ENCODE data around the gene SLIT2. TPM values are rescaled to one million over a fixed set of nuclear protein-coding genes. Genes with fewer than 3 reads are reported as not detected.

The SLIT2 gene, protein sequence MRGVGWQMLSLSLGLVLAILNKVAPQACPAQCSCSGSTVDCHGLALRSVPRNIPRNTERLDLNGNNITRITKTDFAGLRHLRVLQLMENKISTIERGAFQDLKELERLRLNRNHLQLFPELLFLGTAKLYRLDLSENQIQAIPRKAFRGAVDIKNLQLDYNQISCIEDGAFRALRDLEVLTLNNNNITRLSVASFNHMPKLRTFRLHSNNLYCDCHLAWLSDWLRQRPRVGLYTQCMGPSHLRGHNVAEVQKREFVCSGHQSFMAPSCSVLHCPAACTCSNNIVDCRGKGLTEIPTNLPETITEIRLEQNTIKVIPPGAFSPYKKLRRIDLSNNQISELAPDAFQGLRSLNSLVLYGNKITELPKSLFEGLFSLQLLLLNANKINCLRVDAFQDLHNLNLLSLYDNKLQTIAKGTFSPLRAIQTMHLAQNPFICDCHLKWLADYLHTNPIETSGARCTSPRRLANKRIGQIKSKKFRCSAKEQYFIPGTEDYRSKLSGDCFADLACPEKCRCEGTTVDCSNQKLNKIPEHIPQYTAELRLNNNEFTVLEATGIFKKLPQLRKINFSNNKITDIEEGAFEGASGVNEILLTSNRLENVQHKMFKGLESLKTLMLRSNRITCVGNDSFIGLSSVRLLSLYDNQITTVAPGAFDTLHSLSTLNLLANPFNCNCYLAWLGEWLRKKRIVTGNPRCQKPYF (N-terminal part only)
- total RNA-seq, result 0.34 and 0.65 TPM in 2 replicates

DNA sequence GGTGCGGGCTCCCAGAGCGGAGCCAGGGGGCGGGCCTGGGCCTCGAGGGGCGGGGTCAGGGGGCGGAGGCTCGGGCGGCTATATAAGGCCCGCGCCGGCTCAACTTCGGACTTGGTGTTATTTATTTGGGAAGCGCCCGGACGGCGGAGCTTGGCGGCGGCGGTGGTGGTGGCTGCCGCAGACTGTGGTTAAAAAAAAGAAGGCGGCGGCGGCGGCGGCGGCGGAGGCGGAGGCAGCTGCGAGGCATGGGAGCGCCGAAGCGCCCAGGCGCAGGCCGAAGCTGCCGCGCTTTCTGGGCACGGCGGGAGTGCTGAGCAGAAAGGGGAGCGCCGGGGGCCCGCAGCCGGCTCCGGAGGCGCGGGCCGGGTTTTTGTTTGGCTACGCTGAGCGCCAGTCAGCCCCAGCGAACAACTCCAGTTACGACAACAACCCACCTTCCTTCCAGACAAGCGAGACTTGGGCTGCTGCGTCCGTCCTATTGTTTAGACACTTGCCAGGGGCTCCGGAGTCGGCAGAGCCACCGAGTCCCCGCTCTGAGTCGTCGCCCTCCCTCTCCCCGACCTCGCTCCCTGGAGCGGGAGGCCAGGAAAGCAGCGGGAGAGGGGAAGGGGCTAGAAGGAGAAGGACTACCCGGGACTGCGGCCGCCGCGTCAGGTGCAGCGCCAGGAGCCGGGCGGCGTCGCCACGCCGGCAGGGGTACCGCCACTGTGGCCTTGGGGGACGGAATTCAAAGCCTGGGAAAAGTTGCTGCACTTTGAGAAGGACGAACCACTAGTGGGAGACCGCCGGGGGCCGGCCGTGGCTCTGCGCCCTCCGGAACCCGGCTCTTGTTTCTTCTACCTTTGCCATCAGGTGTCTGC, at the start of gene SLIT2:
Gene SLIT2 (plus strand): TSS at position 110 of the 860 bp plus-strand sequence. CDS start 1,911 bp downstream, outside the sequence.
- DNase-seq, result peak; percentile 64

GRCh38 chr4:20203508-20203907, 48.2 kb upstream of the SLIT2 start:
- no peak for DNase-seq

- no peak for DNase-seq
Observed at GRCh38 chr4:20217521-20217920, 34.2 kb upstream of the SLIT2 start.

GRCh38 chr4:20217951-20218350, 33.8 kb upstream of the SLIT2 start:
- DNase-seq, result no peak

- no peak for DNase-seq
Observed at GRCh38 chr4:20219521-20219920, 32.2 kb upstream of the SLIT2 start.

GRCh38 chr4:20237894-20238537, 13.7 kb upstream of the SLIT2 start:
- DNase-seq, result no peak

DNA sequence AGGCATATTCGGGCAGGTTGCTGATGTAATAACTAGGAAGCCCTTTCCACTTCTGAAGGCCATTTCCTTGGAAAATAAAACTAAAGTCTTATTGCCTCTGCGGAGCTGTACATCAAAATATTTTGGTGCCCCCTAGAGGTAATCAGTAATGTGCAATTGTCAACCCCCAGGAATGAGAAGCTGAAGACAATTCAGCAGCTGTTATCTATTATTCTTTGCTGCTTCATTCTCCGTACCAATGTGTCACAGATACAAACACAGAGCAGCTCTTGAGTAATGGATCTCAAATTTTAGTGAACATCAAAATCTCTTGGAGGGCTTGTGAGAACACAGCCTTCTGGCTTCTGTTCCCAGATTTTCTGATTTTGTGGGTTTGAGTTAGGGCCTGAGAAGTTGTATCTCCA, 3.5 kb upstream of the SLIT2 start:
- peak; percentile 63 for DNase-seq

DNA sequence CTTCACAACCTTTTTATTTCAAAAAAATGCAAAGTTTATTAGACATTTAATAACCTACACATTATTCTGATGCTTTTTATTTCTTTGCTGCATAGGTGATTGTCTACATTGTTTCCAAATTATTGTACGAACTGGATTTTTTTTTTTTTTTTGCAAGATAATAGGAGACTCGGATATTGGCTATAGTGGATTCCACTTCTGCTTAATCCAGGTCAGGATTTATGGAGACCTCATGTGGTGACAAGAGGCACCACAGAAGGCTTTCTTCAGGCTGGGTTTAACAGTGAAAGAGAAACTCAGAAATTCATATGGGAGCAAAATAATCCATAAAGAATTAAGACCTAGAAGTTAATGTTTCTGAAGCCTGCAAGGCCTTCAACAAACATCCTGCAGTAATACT, 2.4 kb upstream of the SLIT2 start:
- peak; percentile 58 for DNase-seq

DNA sequence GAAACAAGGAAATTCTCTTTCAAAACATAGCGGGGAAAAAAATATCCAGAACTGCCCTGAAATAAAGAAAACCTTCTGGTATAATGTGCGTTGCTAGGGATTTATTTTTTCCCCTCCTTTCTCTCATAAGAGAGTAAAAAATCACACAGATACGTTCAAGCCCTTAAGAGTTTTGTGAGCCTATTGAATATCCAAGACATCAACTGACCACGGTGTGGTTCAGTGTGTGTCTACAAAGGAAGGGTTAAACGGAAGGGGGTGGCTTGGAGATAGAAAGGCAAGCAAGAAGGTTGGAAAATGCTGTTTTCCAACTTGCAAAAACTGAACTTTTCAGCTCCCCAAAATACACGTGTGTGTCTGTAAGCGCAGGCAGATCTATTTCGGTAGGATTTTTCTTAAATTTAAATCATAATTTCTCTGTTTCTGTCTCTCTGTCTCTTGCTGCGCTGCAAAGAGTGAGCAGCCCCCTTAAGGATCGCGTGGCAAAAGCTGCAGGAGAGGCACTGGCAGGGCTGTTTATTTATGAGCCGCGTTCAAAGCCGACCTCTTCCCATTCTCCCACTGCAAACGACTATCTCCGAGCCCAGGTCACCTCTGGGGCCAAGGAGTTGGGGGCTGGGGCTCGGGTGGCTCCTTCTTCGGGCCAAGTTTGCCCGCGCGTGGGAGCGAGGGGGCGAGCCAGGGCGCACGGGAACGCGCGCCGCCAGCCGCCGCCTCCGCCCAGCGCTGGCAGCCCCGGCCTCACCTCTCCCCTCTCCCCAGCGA, 492 bp upstream of the SLIT2 start:
- DNase-seq, result no peak

DNA sequence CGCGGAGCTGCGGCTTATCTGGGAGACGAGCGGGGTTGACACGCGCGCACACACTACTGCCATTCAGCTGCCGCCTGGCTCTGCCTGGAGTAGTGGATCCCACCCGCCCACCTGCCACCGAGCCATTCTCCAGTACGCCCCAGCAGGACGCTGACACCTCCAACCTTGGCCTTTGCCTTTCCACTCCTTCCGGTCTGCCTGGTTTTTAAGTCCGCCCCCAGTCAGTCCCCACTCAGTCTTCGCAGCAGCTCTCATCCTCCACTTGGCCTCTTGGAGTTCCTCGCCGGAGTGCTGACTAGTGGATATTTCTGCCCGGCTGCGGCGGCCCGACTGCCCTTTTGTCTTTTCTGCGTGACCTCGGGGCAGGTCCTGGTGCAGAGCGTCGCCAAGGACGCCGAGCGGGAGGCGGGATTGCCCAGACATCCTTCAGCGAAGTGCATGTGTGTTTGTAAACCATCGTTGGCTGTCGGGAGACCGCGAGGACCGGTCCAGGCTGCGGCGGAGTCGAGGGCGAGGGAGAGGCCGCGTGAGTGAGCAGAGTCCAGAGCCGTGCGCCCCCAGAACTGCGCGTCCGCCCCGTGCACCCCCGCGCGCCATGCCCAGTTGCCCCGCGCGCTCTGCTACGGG, 1.1 kb downstream of the SLIT2 start:
- DNase-seq, result peak; percentile 13

DNA sequence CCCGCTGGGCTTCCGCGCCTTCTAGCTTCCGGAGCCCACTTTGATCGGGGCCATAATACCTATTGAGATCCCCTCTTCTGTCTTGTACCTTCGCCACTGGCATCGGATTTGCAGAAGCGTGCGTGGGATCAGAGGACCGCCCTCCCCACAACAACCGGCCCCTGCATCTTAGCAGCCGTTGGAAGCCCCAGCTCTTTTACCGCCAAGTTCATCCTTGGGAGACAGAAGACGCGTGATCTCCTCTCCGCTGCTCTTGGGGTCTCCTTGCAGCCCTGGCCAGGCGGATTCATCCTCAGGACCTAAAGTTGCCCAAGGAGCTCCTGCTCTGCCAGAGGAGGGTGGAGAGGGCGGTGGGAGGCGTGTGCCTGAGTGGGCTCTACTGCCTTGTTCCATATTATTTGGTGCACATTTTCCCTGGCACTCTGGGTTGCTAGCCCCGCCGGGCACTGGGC, 1.6 kb downstream of the SLIT2 start:
- peak; percentile 6 for DNase-seq

GRCh38 chr4:20253735-20254409, 2.2 kb downstream of the SLIT2 start:
- peak; percentile 20 for DNase-seq

GRCh38 chr4:20254511-20255250, 3.0 kb downstream of the SLIT2 start:
- peak; percentile 34 for DNase-seq

DNA sequence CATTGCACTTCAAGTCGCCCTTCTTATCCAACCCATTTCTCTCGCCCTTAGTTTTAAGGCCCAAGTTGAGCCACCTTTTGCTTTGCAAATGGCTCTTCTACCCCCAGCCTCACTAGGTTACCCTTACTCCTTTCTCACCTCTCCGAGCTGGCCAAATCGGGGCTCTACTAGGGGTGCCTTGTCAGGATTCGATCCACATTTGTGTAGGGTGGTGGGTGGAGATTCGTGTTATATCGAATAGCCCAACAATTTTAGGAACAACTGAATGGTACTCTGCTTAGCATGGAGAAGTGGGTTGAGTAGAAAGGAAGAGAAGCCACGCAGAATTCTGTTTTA, 3.5 kb downstream of the SLIT2 start:
- DNase-seq, result no peak

DNA sequence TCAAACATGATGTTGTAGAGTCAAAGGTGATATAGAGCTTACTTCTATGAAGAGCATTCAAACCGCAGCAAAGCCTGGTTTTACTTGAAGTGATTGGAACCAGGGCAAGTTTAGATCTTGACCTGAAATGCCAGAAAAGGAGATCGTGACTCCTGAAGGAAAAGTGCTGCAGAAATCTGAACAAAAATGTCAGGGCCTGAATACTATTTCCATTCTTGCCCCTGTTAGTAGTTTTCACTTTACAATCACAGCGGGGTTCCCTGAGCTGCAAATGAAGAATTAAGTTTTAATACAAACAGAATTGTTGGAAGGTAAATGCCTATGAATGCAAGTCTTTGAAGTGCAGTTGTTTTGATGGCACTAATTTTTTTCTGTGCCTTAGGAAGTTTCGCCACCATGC, 4.1 kb downstream of the SLIT2 start:
- DNase-seq, result no peak

GRCh38 chr4:20256381-20256881, 4.7 kb downstream of the SLIT2 start:
- DNase-seq, result no peak

- peak; percentile 5 for DNase-seq
Observed at GRCh38 chr4:20259707-20260106, 8.0 kb downstream of the SLIT2 start.

DNA sequence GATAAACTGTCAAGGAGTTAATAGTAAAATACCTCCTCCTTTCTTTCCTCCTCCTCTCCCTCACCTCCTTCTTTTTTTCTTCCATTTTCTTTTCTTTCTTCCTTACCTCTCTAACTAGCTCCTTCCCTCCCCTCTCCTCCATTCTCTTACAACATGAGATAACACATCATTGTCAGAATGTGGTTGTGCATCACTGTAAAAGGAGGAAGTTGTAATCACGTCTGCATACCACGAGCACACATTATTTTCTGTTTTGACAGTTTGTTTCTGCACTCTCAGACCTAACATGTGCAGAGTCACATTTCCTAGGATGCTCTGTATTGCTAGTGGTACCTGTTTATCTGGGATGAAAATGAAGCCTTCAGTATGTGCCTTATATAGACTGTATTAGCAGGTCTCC, 9.1 kb downstream of the SLIT2 start:
- DNase-seq, result no peak

- DNase-seq, result no peak
Observed at GRCh38 chr4:20262221-20262620, 10.5 kb downstream of the SLIT2 start.

DNA sequence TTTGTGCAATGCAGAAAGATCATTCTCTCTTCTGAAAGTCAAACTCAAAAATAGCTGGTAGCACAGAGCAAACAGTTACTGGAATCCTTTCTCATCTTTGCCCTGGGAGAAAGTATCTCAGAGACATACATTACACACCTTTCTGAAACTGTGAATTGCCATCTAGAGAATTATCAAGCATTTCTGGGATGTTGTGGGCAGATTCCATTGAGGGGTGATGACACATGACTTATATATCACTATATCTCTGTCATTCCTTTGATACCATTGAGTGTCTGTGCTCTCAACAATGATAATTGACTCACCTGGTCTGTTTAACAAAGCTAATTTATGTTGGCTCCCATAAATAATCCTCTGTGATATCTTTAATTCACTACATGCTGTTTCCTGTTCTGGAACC, 13.0 kb downstream of the SLIT2 start:
- DNase-seq, result no peak
